NCI-H1105 treated with DMSO at 0.1 percent for 48 hours (cell line): ENCODE data around the gene PAFAH1B1.
A peak's percentile ranks its signal among the peaks of the same experiment; 100 is the strongest.
"Not testable (repeated sequence)": the region's sequence is repeated elsewhere in the genome, so short reads cannot be mapped to it uniquely, and the experiment has no call there.

Experiments
- DNase-seq: peaks from one replicate; lab custom pipeline; 2025; lab: John Stamatoyannopoulos, UW

The PAFAH1B1 gene

DNA sequence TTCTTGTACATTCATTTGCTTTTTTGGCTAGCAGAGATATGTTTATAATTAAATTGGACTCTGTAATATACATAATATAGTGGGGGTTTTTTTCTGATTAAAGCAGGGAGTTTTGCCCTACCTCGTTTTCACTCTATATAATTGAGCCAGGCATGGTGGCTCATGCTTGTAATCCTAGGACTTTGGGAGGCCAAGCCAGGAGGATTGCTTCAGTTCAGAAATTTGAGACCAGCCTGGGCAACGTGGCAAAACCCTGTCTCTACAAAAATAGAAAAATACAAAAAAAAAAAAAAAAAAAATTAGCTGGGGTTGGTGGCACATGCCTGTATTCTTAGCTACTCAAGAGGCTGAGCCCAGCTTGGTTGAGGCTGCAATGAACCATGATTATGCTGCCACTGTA is 42.2 kb downstream of the PAFAH1B1 start:
- no peak for DNase-seq

DNA sequence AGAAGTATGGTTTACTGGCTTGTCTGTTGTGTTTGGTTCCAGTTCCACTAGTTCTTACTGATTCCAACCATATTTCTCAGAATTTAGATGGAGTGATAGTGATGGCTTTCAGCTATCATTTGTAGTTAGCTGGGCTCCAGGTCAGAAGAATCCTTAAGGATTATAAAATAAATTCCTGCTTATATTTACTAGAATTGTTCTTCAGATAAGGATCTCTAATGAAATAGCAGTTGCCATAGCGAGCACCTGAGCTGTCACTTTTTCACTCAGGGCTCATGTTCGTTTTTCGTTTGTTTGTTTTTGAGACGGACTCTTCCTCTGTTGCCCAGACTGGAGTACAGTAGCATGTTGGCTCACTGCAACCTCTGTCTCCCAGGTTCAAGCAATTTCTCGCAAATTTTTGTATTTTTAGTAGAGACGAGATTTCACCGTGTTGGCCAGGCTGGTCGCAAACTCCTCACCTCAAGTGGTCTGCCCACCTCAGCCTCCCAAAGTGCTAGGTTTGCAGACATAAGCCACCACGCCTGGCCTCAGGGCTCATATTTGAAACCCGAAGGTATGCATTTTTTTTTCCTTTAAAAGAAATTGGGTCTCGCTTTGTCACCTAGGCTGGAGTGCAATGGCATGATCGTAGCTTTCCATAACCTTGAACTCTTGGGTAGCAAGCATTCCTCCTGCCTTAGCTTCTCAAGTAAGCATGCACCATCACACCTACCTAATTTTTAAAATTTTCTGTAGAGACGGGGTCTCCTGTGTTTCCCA is 42.9 kb downstream of the PAFAH1B1 start:
- DNase-seq = no peak

DNA sequence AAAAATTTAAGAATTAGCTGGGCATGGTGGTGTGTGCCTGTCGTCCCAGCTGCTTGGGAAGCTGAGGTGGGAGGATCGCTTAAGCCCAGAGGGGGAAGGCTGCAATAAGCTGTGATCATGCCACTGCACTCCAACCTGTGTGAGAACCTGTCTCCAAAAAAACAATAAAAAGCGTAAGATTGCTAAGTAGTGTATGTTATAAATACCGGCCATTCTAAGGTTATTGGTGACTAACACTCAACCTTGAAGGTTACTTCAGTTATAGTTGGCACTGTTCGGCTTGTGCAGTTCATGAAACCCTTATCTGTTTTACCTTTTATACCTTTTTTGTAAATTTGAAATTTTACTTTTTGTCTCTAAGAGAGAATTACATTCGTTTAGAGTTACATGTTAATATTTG is 44.0 kb downstream of the PAFAH1B1 start:
- no peak for DNase-seq

DNA sequence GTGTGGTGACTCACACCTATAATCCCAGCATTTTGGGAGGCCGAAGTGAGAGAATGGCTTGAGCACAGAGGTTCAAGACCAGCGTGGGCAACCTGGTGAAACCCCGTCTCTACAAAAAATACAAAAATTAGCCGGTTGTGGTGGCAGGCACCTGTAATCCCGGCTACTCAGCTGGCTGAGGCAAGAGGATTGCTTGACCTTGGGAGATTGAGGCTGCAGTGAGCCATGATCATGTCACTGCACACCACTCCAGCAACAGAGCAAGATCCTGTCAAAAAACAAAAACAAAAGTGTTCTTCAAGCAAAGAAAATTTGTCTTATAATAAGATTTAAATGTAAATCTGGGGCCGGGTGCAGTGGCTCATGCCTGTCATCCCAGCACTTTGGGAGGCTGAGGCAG is 51.5 kb downstream of the PAFAH1B1 start:
- DNase-seq = no peak

DNA sequence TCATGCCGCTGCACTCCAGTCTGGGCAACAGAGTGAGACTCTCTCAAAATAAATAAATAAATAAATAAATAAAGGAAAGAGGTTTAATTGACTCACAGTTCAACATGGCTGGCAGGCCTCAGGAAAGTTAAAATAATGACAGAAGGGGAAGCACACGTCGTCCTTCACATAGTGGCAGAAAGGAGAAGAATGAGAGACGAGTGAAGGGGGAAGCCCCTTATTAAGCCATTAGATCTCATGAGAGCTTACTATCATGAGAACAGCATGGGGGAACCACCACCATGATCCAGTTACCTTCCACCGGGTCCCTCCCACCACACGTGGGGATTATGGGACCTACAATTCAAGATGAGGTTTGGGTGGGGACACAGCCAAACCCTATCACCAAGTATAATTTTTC is 54.5 kb downstream of the PAFAH1B1 start:
- DNase-seq = no peak

DNA sequence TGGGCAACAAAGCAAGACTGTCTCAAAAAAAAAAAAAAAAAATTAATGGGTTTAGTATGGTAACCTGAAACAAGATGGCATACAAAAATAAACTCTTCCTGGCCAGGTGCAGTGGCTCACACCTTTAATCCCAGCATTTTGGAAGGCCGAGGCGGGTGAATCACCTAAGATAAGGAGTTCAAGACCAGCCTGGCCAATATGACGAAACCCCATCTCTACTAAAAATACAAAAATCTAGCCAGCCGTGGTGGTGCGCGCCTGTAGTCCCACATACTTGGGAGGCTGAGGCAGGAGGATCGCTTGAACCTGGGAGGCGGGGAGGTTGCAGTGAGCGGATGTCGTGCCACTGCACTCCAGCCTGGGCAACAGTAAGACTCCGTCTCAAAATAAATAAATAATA is 55.7 kb downstream of the PAFAH1B1 start:
- DNase-seq = no peak

DNA sequence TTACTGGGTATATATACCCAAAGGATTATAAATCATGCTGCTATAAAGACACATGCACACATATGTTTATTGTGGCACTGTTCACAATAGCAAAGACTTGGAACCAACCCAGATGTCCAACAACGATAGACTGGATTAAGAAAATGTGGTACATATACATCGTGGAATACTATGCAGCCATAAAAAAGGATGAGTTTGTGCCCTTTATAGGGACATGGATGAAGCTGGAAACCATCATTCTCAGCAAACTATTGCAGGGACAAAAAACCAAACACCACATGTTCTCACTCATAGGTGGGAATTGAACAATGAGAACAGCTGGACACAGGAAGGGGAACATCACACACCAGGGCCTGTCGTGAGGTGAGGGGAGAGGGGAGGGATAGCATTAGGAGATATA is 59.5 kb downstream of the PAFAH1B1 start:
- DNase-seq = not testable (repeated sequence)

DNA sequence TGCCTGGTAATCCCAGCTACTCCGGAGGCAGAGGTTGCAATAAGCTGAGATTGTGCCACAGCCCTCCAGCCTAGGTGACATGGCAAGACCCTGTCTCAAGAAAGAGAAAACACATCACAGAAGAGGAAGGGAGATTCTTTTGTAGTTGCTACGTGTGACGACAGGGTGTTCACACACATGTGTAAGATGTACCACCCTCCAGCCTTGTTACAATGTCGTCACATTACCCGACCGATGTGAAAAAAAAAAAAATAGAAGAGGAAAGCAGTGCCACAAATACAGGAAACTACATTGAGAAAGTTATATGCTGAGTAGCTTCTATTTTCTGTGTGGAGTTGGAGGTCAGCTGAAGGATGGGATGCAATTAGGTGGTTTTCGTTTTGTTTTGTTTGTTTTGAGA is 62.1 kb downstream of the PAFAH1B1 start:
- no peak for DNase-seq

DNA sequence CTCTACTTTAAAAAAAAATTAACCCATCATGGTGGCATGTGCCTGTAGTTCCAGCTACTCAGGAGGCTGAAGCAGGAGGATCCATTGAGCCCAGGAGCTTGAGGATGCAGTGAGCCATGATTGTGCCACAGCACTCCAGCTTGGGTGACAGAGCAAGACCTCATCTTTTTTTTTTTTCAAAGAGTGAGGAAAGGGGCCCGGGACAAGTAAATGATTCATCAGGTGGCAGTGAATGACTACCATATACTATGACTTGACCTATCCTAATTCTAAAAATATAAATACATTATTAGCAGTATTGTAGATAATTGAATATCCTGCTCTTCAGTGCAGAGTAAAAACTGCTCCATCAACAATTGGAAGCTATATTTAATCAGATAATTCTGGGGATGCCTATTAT is 62.8 kb downstream of the PAFAH1B1 start:
- DNase-seq = no peak

DNA sequence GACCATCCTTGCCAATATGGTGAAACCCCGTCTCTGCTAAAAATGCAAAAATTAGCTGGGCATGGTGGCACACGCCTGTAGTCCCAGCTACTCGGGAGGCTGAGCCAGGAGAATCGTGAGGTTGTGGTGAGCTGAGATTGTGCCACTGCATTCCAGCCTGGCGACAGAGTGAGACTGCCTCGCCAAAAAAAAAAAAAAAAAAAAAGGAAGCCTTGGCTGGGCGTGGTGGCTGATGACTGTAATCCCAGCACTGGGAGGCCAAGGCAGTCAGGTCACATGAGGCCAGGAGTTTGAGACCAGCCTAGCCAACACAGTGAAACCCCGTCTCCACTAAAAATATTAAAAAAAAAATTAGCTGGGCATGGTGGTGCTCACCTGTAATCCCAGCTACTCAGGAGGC is 65.9 kb downstream of the PAFAH1B1 start:
- DNase-seq = not testable (repeated sequence)

DNA sequence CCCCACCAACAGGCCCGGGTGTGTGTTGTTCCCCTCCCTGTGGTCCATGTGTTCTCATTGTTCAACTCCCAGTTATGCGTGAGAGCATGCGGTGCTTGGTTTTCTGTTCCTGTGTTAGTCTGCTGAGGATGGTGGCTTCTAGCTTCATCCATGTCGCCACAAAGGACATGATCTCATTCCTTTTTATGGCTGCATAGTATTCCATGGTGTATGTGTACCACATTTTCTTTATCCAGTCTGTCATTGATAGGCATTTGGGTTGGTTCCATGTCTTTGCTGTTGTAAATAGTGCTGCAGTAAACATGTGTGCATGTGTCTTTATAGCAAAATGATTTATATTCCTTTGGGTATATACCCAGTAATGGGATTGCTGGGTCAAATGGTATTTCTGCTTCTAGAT is 67.0 kb downstream of the PAFAH1B1 start:
- not testable (repeated sequence) for DNase-seq

DNA sequence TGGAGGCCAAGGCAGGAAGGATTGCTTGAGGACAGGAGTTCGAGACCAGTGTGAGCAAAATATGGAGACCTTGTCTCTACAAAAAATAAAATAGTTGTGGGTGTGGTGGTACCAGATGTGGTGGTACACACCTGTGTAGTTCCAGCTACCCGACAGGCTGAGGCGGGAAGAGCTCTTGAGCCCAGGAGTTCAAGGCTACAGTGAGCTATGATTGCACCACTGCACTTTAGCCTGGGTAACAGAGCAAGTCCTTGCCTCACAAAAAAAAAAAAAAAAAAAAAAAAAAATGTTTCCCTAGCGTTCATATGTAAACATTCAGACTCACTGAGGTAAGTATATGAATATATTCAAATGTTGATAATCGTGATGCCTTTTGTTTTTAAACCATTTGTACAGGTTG is 78.6 kb downstream of the PAFAH1B1 start:
- no peak for DNase-seq

DNA sequence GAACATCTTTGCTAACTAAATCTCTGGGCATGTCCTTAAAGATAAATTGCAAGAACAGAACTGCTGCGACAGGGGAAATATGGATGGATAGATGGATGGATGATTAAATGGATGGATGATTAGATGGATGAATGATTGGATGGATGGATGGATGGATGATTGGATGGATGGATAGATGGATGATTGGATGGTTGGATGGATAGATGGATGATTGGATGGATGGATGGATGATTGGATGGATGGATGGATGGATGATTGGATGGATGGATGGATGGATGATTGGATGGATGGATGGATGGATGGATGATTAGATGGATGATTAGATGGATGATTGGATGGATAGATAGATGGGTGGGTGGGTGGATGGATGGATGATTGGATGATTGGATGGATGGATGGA is 85.8 kb downstream of the PAFAH1B1 start:
- DNase-seq = not testable (repeated sequence)

DNA sequence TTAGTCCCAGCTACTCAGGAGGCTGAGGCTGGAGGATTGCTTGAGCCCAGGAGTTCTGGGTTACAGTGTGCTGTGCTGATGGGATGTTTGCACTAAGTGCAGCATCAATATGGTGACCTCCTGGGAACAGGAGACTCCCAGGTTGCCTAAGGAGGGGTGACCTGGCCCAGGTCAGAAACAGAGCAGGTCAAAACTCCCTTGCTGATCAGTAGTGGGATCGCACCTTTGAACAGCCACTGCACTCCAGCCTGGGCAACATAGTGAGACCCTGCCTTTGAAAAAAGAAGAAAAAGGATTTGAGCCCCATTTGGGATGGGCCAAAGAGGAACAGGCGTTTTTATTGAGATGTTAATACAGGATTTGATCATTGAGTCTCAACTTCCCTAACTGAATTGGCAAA is 87.5 kb downstream of the PAFAH1B1 start:
- no peak for DNase-seq

DNA sequence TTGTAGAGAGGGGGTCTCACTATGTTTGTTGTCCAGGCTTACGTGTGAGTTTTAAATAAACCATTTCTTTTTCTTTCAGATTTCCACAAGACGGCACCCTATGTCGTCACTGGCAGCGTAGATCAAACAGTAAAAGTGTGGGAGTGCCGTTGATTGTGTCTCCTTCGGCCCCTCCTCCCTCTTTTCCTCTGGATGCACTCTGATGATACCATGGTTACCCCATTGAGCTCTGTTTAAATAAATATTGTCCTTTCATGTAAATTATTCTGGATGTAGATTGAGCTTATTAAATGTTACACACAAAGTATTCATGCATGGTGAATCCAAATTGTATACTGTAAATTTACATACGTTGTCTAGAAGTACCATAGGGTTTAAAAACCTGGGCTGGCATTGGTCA is 88.2 kb downstream of the PAFAH1B1 start:
- DNase-seq = no peak

DNA sequence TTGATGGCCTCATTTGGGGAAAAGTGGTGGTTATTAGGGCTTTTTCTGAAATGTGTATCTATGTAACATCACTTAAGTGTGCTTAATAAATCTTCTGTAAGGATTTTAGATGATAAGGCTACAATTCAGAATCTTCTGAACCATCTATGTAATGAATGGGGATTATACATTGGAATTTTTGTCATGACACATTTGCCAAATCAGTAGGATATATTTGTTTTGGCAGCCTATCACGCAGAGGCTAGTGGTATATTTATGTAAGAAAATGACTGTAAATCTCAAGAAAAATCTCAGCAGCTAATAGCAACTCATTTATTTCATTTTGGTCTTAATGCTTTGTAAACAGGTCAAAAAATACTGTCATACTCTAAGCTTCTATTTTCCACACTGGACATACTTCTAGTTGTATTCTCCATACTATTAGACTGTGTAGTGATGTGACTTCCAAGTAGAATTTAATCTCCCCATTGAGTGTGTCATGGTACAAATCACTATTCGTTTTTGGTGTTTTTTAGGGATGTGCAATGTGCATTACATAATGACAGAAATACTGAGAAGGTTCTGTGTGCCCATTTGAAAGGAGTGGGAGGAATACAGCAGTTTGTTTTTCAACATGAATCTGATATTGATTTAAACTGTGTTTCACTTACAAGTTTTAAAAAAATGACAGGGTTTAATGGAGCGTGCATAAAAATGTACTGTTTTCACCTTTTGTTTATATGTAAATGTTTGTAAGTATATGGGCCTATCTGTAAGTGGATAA is 88.9 kb downstream of the PAFAH1B1 start:
- no peak for DNase-seq

DNA sequence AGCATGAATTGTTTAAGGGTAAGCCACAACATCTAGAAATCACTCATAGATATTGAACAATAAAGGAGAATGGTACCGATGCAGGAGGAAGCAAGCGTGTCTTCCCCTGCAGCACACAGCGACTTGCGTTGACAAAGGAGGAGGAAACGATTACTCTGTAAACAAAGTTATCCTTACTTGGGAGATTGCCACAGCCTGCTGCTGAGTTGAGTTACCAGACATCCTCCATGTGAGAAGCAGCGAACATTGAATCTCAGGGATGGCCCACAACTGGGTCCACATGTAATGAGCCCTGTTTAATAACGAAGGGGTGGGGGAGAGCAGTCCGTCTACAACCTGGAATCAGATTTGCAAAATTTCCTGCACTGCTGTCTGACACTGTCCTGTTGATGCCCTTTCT is 90.5 kb downstream of the PAFAH1B1 start:
- no peak for DNase-seq

DNA sequence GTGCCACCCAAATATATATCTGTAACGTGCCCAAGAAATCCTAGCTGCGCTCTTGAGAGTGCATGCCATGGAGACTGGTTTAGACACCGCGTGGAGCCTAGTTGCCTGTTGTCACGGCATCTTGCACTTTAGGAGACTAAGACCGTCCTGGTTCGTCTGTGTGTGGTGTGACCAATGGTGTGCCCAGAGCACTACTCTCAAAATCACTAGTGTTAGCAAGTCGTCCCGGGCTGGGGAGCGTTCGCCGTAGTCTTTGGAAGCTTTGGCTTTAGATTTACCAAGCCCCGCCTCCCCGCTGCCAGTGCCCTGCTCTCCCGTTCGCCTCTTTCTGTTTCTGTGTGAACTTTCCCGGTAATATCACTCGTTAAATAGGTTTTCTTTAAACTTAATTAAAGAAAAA is 91.1 kb downstream of the PAFAH1B1 start:
- DNase-seq = no peak

DNA sequence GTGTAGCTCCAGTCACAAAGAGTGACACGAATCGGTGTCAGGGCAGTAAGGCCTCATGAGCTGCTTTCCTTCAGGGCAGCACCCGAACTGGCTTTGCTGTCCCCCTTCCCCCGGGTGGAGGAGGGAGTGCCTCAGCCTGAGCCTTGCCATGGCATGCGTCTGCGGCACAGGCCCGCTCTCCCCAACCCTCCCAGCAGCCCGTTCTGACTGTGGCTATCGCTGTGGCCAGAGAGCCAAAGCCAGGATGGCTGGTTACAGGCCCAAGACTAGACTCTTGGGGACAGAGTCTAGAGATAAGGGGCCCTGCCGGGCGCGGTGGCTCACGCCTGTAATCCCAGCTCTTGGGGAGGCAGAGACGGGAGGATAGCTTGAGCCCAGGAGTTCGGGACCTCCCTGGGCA is 92.2 kb downstream of the PAFAH1B1 start:
- DNase-seq = no peak

DNA sequence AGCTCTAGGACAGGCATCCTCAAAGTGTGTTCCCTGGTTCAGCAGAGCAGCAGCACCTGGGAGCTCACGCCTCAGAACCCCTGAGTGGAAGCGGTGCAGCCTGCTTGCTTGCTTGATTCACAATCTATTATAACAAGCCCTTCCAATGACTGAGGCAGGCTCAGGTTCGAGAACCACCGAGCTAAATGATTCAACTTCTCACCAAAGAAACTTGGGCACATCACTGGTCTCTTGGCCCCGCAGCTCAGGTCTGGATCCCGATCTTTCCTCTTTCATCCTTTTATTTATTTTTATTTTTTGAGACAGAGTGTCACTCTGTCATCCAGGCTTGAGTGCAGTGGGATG is 93.6 kb downstream of the PAFAH1B1 start:
- no peak for DNase-seq

DNA sequence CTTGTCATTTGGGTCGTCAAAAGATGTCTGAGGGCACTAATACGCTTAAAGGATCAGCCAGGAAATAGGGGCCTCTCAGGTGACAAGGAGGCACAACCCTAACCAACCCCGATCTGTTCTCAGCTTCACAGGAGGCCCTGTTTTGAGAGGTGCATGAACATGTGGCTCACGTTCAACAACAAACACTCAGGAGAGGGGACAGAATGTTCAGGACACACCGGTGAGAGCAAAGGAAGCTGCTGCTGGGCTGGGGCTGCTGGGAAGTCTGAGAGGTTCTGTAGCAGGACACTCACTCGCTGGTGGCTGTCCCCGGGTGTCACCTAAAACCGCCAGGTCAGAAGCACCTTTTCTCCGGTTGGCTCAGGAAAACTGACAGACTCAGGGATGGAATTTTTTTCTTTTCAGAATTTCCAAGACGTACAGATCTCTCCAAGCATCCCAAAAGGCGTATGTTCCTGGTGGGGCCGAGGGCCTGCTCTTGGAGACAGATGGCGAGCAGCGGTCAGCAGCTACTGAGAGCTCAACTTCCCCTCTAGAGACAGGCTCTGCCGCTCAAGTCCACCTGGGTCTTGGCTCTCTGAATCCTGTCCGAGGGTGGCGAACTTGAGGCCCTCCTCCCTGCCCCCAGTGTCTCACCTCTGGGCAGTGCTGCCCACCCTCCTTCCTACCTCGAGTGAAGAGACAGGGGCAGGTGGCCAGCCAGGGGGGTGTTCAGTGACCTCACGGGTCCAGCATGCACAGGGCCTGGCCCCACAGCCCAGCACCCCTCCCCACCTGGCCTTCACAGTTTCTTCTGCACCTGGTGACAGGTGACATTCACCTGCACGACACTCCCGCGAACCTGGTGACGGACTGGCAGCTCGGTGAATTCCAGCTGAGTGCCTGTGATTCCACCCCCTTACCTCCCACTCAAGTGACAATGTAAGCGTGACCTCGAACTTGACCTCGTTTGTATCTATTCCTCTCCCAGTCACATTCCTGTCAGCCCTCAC is 95.2 kb downstream of the PAFAH1B1 start:
- peak; percentile 11 for DNase-seq

DNA sequence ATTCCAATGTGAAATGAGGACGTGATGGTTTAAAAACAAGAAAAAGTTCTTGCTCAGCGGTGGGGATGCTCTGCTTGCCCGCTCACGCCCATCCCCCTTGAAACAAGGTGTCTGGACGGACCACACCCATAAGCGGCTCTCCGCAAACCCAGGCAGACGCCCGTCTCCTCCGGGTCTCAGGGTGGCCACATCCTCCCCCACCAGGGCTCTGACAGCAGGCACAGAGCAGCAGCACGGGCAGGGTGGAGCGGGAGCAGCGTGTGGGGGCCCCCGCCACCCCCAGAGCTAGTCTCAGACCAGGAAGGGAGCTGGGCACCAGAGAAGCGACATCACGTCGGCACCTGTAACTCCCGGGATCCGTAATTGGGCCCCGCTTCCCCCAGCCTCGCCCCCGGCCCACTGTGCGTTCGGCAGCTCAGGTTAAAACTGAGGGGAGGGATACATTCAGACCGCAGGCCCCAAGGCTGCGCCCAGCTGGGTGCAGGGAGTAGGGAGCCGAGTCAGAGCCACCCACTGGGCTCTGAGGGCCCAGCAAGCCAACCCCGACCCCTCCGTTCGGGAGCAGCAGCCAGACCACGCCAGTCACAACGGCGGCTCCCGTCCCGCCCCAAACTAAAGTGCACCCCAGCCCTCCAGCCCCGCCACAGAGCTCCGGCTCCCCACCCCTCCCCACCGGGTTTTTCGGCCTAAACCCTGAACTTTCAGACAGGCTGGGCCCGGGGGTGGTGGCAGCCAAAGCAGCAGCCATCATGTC is 96.1 kb downstream of the PAFAH1B1 start:
- DNase-seq = no peak
